HepG2 (cell line): Measurements from ENCODE around the gene CAPZA1. TPM values are rescaled to one million over a fixed set of nuclear protein-coding genes. Genes with fewer than 3 reads are reported as not detected.

Source experiments
- CBFB ChIP-seq: sonication (generic); formaldehyde crosslinking; IDR thresholded peaks from 2 replicates; pipeline ENCODE4 v1.4.0; 2020; ENCODE audit warnings: missing genetic modification reagents
- E2F2 ChIP-seq: sonication (generic); formaldehyde crosslinking; IDR thresholded peaks from 2 replicates; pipeline ENCODE4 v1.4.0; 2020; ENCODE audit warnings: missing genetic modification reagents, borderline replicate concordance
- IKZF4 ChIP-seq: sonication (generic); formaldehyde crosslinking; IDR thresholded peaks from 2 replicates; pipeline ENCODE4 v1.5.1; 2020; ENCODE audit warnings: borderline replicate concordance, mild to moderate bottlenecking, low read depth, missing genetic modification reagents; ENCODE audit errors: not compliant biosample characterization
- MXD4 ChIP-seq: IDR thresholded peaks from 2 replicates; pipeline ENCODE4 v1.6.1; 2016; ENCODE audit warnings: mild to moderate bottlenecking, missing biosample characterization, missing genetic modification reagents
- NFKBIZ ChIP-seq: IDR thresholded peaks from 2 replicates; pipeline ENCODE4 v1.6.1; 2018; ENCODE audit warnings: missing genetic modification reagents, missing compliant biosample characterization
- POGZ ChIP-seq: sonication (generic); formaldehyde crosslinking; IDR thresholded peaks from 2 replicates; pipeline ENCODE4 v1.4.0; 2020; ENCODE audit warnings: mild to moderate bottlenecking, missing genetic modification reagents
- RBFOX2 ChIP-seq: fragments of 200-400 bp; formaldehyde crosslinking; IDR thresholded peaks from 2 replicates; pipeline ENCODE4 v1.6.1; 2017; ENCODE audit warnings: low read depth, mild to moderate bottlenecking, low read length
- SIX4 ChIP-seq: sonication (generic); formaldehyde crosslinking; IDR thresholded peaks from 2 replicates; pipeline ENCODE4 v1.4.0; 2020; ENCODE audit warnings: missing genetic modification reagents
- SRSF9 ChIP-seq: fragments of 200-400 bp; formaldehyde crosslinking; IDR thresholded peaks from 2 replicates; pipeline ENCODE4 v1.6.1; 2018; ENCODE audit warnings: borderline replicate concordance, mild to moderate bottlenecking, low read depth, low read length; ENCODE audit not compliant: insufficient read depth, poor library complexity, severe bottlenecking
- STAT5B ChIP-seq: sonication (generic); formaldehyde crosslinking; IDR thresholded peaks from 2 replicates; pipeline ENCODE4 v1.4.0; 2020; ENCODE audit warnings: missing genetic modification reagents
- ZMYM2 ChIP-seq: sonication (generic); formaldehyde crosslinking; IDR thresholded peaks from 2 replicates; pipeline ENCODE4 v1.8.0; 2022; ENCODE audit warnings: mild to moderate bottlenecking, missing genetic modification reagents
- ZNF484 ChIP-seq: sonication (generic); formaldehyde crosslinking; IDR thresholded peaks from 2 replicates; pipeline ENCODE4 v1.5.1; 2020; ENCODE audit warnings: mild to moderate bottlenecking, low read depth, missing genetic modification reagents, borderline replicate concordance
- ZNF709 ChIP-seq: sonication (generic); formaldehyde crosslinking; IDR thresholded peaks from 2 replicates; pipeline ENCODE4 v1.5.0; 2020; ENCODE audit warnings: mild to moderate bottlenecking, missing genetic modification reagents
- polyA plus RNA-seq, 8 experiments: library from polyadenylated mRNA; depleted of rRNA in 3 of 8; stranded (reverse) in 7 of 8; unstranded in 1 of 8; fragments of >200 nt; fragmentation: Illumina TruSeq in 4 of 8; extraction: Trizol in 4 of 8; gene quantifications; 2 replicates each; pipeline versions ENCODE4 v1.2.1 to v1.2.3, GENCODE V29; 2011 to 2016; ENCODE audit warnings: low read depth in 4 of 8, missing spikeins in 1 of 8, mixed read lengths in 1 of 8; ENCODE audit not compliant: insufficient read depth in 1 of 8
- total RNA-seq, 5 experiments: library from RNA; depleted of rRNA; stranded (reverse); fragments of >200 nt; fragmentation: Illumina TruSeq; extraction: Trizol; gene quantifications; 2 replicates each; pipeline ENCODE4 v1.2.3, GENCODE V29; 2016; ENCODE audit warnings: low read depth in 1 of 5
- TF ChIP-seq, protein P1 (sequence below): IDR thresholded peaks from 2 replicates; pipeline ENCODE4 v1.4.0; 2020; ENCODE audit warnings: mild to moderate bottlenecking, missing genetic modification reagents
- TF ChIP-seq, protein P2 (sequence below): sonication (generic); formaldehyde crosslinking; conservative IDR thresholded peaks from 2 replicates; pipeline ENCODE4 v1.4.0; 2020; ENCODE audit warnings: mild to moderate bottlenecking, missing genetic modification reagents, moderate library complexity
- TF ChIP-seq, protein P3 (sequence below): sonication (generic); formaldehyde crosslinking; IDR thresholded peaks from 2 replicates; pipeline ENCODE4 v1.9.0; 2022; ENCODE audit warnings: low read depth, missing genetic modification reagents
- TF ChIP-seq, protein P4 (sequence below): sonication (generic); formaldehyde crosslinking; IDR thresholded peaks from 2 replicates; pipeline ENCODE4 v1.5.0; 2020; ENCODE audit warnings: mild to moderate bottlenecking, low read depth, missing genetic modification reagents, borderline replicate concordance

CAPZA1 gene
- total and polyA plus RNA-seq, 2 of the 13 experiments (the other 11 are each of a cell fraction or from before 2014, with no cell fraction given) = 67.0 to 117 TPM

GRCh38 chr1:112674986-112675727, 55.5 kb downstream of the CAPZA1 start (continued):
- TF ChIP-seq ZNF709 (CRISPR knock-in tag) (peak; percentile 41), STAT5B (CRISPR knock-in tag) (no peak), NFKBIZ (no peak), SIX4 (CRISPR knock-in tag) (no peak), SRSF9 (no peak), POGZ (CRISPR knock-in tag) (no peak), CBFB (no peak), RBFOX2 (peak; percentile 80), MXD4 (CRISPR knock-in tag) (no peak), E2F2 (CRISPR knock-in tag) (no peak), IKZF4 (CRISPR knock-in tag) (peak; percentile 71), ZNF484 (no peak), ZMYM2 (CRISPR knock-in tag) (no peak)
- TF ChIP-seq, protein P1, sequence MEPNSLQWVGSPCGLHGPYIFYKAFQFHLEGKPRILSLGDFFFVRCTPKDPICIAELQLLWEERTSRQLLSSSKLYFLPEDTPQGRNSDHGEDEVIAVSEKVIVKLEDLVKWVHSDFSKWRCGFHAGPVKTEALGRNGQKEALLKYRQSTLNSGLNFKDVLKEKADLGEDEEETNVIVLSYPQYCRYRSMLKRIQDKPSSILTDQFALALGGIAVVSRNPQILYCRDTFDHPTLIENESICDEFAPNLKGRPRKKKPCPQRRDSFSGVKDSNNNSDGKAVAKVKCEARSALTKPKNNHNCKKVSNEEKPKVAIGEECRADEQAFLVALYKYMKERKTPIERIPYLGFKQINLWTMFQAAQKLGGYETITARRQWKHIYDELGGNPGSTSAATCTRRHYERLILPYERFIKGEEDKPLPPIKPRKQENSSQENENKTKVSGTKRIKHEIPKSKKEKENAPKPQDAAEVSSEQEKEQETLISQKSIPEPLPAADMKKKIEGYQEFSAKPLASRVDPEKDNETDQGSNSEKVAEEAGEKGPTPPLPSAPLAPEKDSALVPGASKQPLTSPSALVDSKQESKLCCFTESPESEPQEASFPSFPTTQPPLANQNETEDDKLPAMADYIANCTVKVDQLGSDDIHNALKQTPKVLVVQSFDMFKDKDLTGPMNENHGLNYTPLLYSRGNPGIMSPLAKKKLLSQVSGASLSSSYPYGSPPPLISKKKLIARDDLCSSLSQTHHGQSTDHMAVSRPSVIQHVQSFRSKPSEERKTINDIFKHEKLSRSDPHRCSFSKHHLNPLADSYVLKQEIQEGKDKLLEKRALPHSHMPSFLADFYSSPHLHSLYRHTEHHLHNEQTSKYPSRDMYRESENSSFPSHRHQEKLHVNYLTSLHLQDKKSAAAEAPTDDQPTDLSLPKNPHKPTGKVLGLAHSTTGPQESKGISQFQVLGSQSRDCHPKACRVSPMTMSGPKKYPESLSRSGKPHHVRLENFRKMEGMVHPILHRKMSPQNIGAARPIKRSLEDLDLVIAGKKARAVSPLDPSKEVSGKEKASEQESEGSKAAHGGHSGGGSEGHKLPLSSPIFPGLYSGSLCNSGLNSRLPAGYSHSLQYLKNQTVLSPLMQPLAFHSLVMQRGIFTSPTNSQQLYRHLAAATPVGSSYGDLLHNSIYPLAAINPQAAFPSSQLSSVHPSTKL (CRISPR knock-in tag) = no peak; the same call in 1 of the 2 replicates
- TF ChIP-seq, protein P2, sequence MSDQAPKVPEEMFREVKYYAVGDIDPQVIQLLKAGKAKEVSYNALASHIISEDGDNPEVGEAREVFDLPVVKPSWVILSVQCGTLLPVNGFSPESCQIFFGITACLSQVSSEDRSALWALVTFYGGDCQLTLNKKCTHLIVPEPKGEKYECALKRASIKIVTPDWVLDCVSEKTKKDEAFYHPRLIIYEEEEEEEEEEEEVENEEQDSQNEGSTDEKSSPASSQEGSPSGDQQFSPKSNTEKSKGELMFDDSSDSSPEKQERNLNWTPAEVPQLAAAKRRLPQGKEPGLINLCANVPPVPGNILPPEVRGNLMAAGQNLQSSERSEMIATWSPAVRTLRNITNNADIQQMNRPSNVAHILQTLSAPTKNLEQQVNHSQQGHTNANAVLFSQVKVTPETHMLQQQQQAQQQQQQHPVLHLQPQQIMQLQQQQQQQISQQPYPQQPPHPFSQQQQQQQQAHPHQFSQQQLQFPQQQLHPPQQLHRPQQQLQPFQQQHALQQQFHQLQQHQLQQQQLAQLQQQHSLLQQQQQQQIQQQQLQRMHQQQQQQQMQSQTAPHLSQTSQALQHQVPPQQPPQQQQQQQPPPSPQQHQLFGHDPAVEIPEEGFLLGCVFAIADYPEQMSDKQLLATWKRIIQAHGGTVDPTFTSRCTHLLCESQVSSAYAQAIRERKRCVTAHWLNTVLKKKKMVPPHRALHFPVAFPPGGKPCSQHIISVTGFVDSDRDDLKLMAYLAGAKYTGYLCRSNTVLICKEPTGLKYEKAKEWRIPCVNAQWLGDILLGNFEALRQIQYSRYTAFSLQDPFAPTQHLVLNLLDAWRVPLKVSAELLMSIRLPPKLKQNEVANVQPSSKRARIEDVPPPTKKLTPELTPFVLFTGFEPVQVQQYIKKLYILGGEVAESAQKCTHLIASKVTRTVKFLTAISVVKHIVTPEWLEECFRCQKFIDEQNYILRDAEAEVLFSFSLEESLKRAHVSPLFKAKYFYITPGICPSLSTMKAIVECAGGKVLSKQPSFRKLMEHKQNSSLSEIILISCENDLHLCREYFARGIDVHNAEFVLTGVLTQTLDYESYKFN = no peak; the same call in 1 of the 2 replicates
- TF ChIP-seq, protein P3, sequence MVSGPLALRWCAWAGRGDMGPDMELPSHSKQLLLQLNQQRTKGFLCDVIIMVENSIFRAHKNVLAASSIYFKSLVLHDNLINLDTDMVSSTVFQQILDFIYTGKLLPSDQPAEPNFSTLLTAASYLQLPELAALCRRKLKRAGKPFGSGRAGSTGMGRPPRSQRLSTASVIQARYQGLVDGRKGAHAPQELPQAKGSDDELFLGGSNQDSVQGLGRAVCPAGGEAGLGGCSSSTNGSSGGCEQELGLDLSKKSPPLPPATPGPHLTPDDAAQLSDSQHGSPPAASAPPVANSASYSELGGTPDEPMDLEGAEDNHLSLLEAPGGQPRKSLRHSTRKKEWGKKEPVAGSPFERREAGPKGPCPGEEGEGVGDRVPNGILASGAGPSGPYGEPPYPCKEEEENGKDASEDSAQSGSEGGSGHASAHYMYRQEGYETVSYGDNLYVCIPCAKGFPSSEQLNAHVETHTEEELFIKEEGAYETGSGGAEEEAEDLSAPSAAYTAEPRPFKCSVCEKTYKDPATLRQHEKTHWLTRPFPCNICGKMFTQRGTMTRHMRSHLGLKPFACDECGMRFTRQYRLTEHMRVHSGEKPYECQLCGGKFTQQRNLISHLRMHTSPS (CRISPR knock-in tag) = no peak
- TF ChIP-seq, protein P4, sequence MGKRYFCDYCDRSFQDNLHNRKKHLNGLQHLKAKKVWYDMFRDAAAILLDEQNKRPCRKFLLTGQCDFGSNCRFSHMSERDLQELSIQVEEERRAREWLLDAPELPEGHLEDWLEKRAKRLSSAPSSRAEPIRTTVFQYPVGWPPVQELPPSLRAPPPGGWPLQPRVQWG (CRISPR knock-in tag) = no peak
